GM23338 (cell line): ENCODE data around the gene FCRLA. TPM values are rescaled to one million over a fixed set of nuclear protein-coding genes. Genes with fewer than 3 reads are reported as not detected.
"Not testable (repeated sequence)": the region's sequence is repeated elsewhere in the genome, so short reads cannot be mapped to it uniquely, and the experiment has no call there.

Experiments
- ATAC-seq: fragments of 200-7000 bp; cut with Tn5 transposase; 3 replicates; pipeline ENCODE4 v1.9.1; 2020
- DNase-seq: peaks from one replicate; pipeline ENCODE4 v3.0.0-alpha.2; 2015; ENCODE audit warnings: low spot score
- H2AFZ ChIP-seq: fragments of 200-600 bp; sonication (generic); 2 replicates; pipeline ENCODE4 v1.8.0; 2016; ENCODE audit warnings: antibody characterized with exemption, mild to moderate bottlenecking, moderate library complexity
- H3F3A ChIP-seq: fragments of 200-600 bp; sonication (generic); replicated peaks from 2 replicates; pipeline ENCODE4 v1.8.0; 2017; ENCODE audit warnings: antibody characterized with exemption, mixed run types, low read depth
- H3K27ac ChIP-seq: fragments of 200-600 bp; sonication (generic); 2 replicates; pipeline ENCODE4 v1.6.1; 2016; ENCODE audit warnings: low read depth
- H3K27me3 ChIP-seq: fragments of 200-600 bp; sonication (generic); 2 replicates; pipeline ENCODE4 v1.8.0; 2016; ENCODE audit warnings: mild to moderate bottlenecking, mixed run types, moderate library complexity; ENCODE audit not compliant: insufficient read depth
- H3K36me3 ChIP-seq: fragments of 200-600 bp; sonication (generic); 2 replicates; pipeline ENCODE4 v1.8.0; 2016; ENCODE audit warnings: mild to moderate bottlenecking; ENCODE audit not compliant: insufficient read depth
- H3K4me1 ChIP-seq: fragments of 200-600 bp; sonication (generic); 2 replicates; pipeline ENCODE4 v1.8.0; 2016; ENCODE audit warnings: mild to moderate bottlenecking, moderate library complexity; ENCODE audit not compliant: insufficient read depth
- H3K4me2 ChIP-seq: fragments of 200-600 bp; sonication (generic); 2 replicates; pipeline ENCODE4 v1.7.1; 2017; ENCODE audit warnings: mixed run types
- H3K4me3 ChIP-seq: fragments of 200-600 bp; sonication (generic); 2 replicates; pipeline ENCODE4 v1.6.1; 2016; ENCODE audit warnings: mixed run types
- H3K79me2 ChIP-seq: fragments of 200-600 bp; sonication (generic); replicated peaks from 2 replicates; pipeline ENCODE4 v1.8.0; 2017; ENCODE audit warnings: mild to moderate bottlenecking; ENCODE audit not compliant: insufficient read depth
- H3K9me2 ChIP-seq: fragments of 200-600 bp; sonication (generic); 2 replicates; pipeline ENCODE4 v1.8.0; 2017; ENCODE audit not compliant: insufficient read depth
- H4K20me1 ChIP-seq: fragments of 200-600 bp; sonication (generic); replicated peaks from 2 replicates; pipeline ENCODE4 v1.8.0; 2017; ENCODE audit warnings: mild to moderate bottlenecking; ENCODE audit not compliant: insufficient read depth
- H3K27ac Mint-ChIP-seq: 2 replicates; pipeline ENCODE4 v1.8.0; 2020; ENCODE audit warnings: inconsistent platforms, mild to moderate bottlenecking, moderate library complexity, mixed read lengths
- H3K27me3 Mint-ChIP-seq: 3 replicates; pipeline ENCODE4 v1.8.0; 2022; ENCODE audit warnings: low read depth, mild to moderate bottlenecking, moderate library complexity, mixed read lengths, inconsistent platforms; ENCODE audit not compliant: insufficient read depth, poor library complexity
- H3K36me3 Mint-ChIP-seq: 3 replicates; pipeline ENCODE4 v1.8.0; 2021; ENCODE audit warnings: low read depth, mild to moderate bottlenecking, inconsistent platforms, moderate library complexity, mixed read lengths
- H3K4me1 Mint-ChIP-seq: 3 replicates; pipeline ENCODE4 v1.8.0; 2020; ENCODE audit warnings: mild to moderate bottlenecking, inconsistent platforms, mixed read lengths
- H3K4me3 Mint-ChIP-seq: 3 replicates; pipeline ENCODE4 v1.8.0; 2021; ENCODE audit warnings: moderate library complexity, mild to moderate bottlenecking, inconsistent platforms, mixed read lengths
- H3K9me3 Mint-ChIP-seq: 3 replicates; pipeline ENCODE4 v1.8.0; 2020; ENCODE audit warnings: moderate library complexity, mild to moderate bottlenecking, inconsistent platforms, mixed read lengths
- CREB1 ChIP-seq: fragments of 250-450 bp; sonication (Bioruptor Pico); IDR thresholded peaks from 2 replicates; pipeline ENCODE4 v1.5.0; 2020; ENCODE audit warnings: low read depth, mild to moderate bottlenecking, moderate library complexity
- CTCF ChIP-seq, 2 experiments: fragments of 200-600 bp in 1 of 2; sonication (generic) in 1 of 2; conservative IDR thresholded peaks; 2 replicates each; pipeline versions ENCODE4 v1.5.1 to v1.6.1; 2016 to 2017; ENCODE audit warnings: antibody characterized with exemption in 2 of 2, low read depth in 2 of 2, mild to moderate bottlenecking in 2 of 2, moderate library complexity in 1 of 2
- EZH2 ChIP-seq: fragments of 200-600 bp; sonication (generic); IDR thresholded peaks from one replicate; pipeline ENCODE4 v1.8.0; 2017; ENCODE audit warnings: antibody characterized with exemption, mild to moderate bottlenecking, low read depth; ENCODE audit not compliant: unreplicated experiment
- EZH2phosphoT487 ChIP-seq: fragments of 200-600 bp; sonication (generic); IDR thresholded peaks from one replicate; pipeline ENCODE4 v1.8.1; 2018; ENCODE audit warnings: antibody characterized with exemption; ENCODE audit not compliant: unreplicated experiment
- JUNB ChIP-seq: IDR thresholded peaks from one replicate; pipeline ENCODE4 v1.6.1; 2016; ENCODE audit warnings: antibody characterized with exemption; ENCODE audit not compliant: unreplicated experiment
- NANOG ChIP-seq: IDR thresholded peaks from 2 replicates; pipeline ENCODE4 v1.6.1; 2016; ENCODE audit warnings: antibody characterized with exemption, borderline replicate concordance
- REST ChIP-seq: IDR thresholded peaks from one replicate; pipeline ENCODE4 v1.6.1; 2018; ENCODE audit warnings: antibody characterized with exemption; ENCODE audit not compliant: unreplicated experiment
- ZNF114 ChIP-seq: fragments of 250-450 bp; sonication (Bioruptor Pico); IDR thresholded peaks from 2 replicates; pipeline ENCODE4 v1.5.0; 2020; ENCODE audit warnings: mild to moderate bottlenecking, moderate library complexity
- ZNF331 ChIP-seq: fragments of 250-450 bp; sonication (Bioruptor Pico); IDR thresholded peaks from 2 replicates; pipeline ENCODE4 v1.5.0; 2020; ENCODE audit warnings: low read depth, mild to moderate bottlenecking, moderate library complexity
- polyA plus RNA-seq: library from polyadenylated mRNA; unstranded; fragments of >200 nt; fragmentation: Nextera tagmentation; extraction: Ambion mirVana; gene quantifications from 2 replicates; pipeline ENCODE4 v1.2.1, GENCODE V29; 2016
- total RNA-seq: library from RNA; depleted of rRNA; stranded (reverse); fragments of >200 nt; shearing (Covaris generic); gene quantifications from 2 replicates; pipeline ENCODE4 v1.2.3, GENCODE V29; 2014

FCRLA gene
- total and polyA plus RNA-seq, 2 experiments from 2014 or later = 0.24 TPM; not detected in 1

GRCh38 chr1:161723459-161724141, 16.6 kb downstream of the FCRLA start:
- no peak overlapping the region for H3K4me3 Mint-ChIP-seq

GRCh38 chr1:161725258-161725907, 18.4 kb downstream of the FCRLA start:
- peaks cover 57% of the 10 kb centered on the region for H3K27me3 ChIP-seq
- not testable (repeated sequence) for DNase-seq, H3K9me2 ChIP-seq, H3K36me3 ChIP-seq, H3F3A ChIP-seq, H4K20me1 ChIP-seq, H3K36me3 Mint-ChIP-seq, H3K4me1 ChIP-seq, ATAC-seq, H3K27ac Mint-ChIP-seq, H3K9me3 Mint-ChIP-seq, H3K27ac ChIP-seq, H3K79me2 ChIP-seq
- peak overlapping the region; percentile 97 for H3K4me2 ChIP-seq
- Mint-ChIP-seq H3K4me3 (peak overlapping the region; percentile 85), H3K4me1 (peaks cover 16% of the 10 kb centered on the region), H3K27me3 (peaks cover 42% of the 10 kb centered on the region)
- H2AFZ ChIP-seq = peak overlapping the region; percentile 98
- H3K4me3 ChIP-seq = peak overlapping the region; percentile 93

More at GRCh38 chr1:161723459-161724141, 16.6 kb downstream of the FCRLA start:
- Histone ChIP-seq H3K27me3 (peaks cover 49% of the 10 kb centered on the region), H3K27ac (no peak overlapping the region), H3K79me2 (no peaks in the 10 kb centered on the region), H3K4me3 (no peak overlapping the region), H3K36me3 (no peaks in the 10 kb centered on the region), H3K4me2 (no peak overlapping the region), H3K9me2 (0 out of 2 replicates have a peak, but pooled peaks cover 2% of the 10 kb centered on the region), H4K20me1 (no peaks in the 10 kb centered on the region), H2AFZ (no peak overlapping the region), H3K4me1 (peaks cover 5% of the 10 kb centered on the region), H3F3A (no peaks in the 10 kb centered on the region)
- Mint-ChIP-seq H3K27ac (no peak overlapping the region), H3K36me3 (no peaks in the 10 kb centered on the region), H3K4me1 (peaks cover 11% of the 10 kb centered on the region), H3K27me3 (peaks cover 42% of the 10 kb centered on the region), H3K9me3 (no peaks in the 10 kb centered on the region; the same call in 2 of the 3 replicates)
- no peak for DNase-seq
- no peak for ATAC-seq
- TF ChIP-seq ZNF114 = no peak
- TF ChIP-seq REST = peak; percentile 46

GRCh38 chr1:161725908-161726472, 19.0 kb downstream of the FCRLA start:
- no peaks in the 10 kb centered on the region for H3F3A ChIP-seq
- no peak overlapping the region for H3K27ac Mint-ChIP-seq
- DNase-seq = peak; percentile 79
- H3K4me1 ChIP-seq = peaks cover 13% of the 10 kb centered on the region
- peak overlapping the region; percentile 98 for H2AFZ ChIP-seq
- H3K4me3 ChIP-seq = peak overlapping the region; percentile 93
- 0 out of 2 replicates have a peak, but pooled peaks cover 2% of the 10 kb centered on the region for H3K9me2 ChIP-seq
- H3K4me2 ChIP-seq = peak overlapping the region; percentile 97
- TF ChIP-seq JUNB (no peak), EZH2 (peak; percentile 25), CTCF (conservative IDR thresholded peaks at IDR 0.05; ENCODE audit: low read depth in 2 of 2) (peak in 1 of 2 experiments; percentile 24; a peak in 2 of 4 replicates), ZNF114 (no peak), ZNF331 (CRISPR knock-in tag) (no peak), NANOG (no peak), CREB1 (CRISPR knock-in tag) (no peak), EZH2phosphoT487 (no peak)
- H3K9me3 Mint-ChIP-seq = no peaks in the 10 kb centered on the region; the same call in 2 of the 3 replicates
- H4K20me1 ChIP-seq = no peaks in the 10 kb centered on the region
- H3K27me3 Mint-ChIP-seq = peaks cover 45% of the 10 kb centered on the region
- no peaks in the 10 kb centered on the region for H3K79me2 ChIP-seq
- no peak overlapping the region for H3K27ac ChIP-seq
- no peaks in the 10 kb centered on the region for H3K36me3 ChIP-seq
- ATAC-seq = peak; percentile 49
- peaks cover 57% of the 10 kb centered on the region for H3K27me3 ChIP-seq
- H3K36me3 Mint-ChIP-seq = no peaks in the 10 kb centered on the region
- H3K4me1 Mint-ChIP-seq = peaks cover 22% of the 10 kb centered on the region
- H3K4me3 Mint-ChIP-seq = peak overlapping the region; percentile 85
